HepG2 (cell line): ENCODE data around the gene ATP5F1E. TPM values are rescaled to one million over a fixed set of nuclear protein-coding genes. Genes with fewer than 3 reads are reported as not detected.
A peak's percentile ranks its signal among the peaks of the same experiment; 100 is the strongest.

Experiments
- CEBPG ChIP-seq: IDR thresholded peaks from 2 replicates; pipeline ENCODE4 v1.6.1; 2016
- KLF6 ChIP-seq: IDR thresholded peaks from 2 replicates; pipeline ENCODE4 v1.8.0; 2016; ENCODE audit warnings: missing biosample characterization, missing genetic modification reagents
- MED1 ChIP-seq: sonication (generic); formaldehyde crosslinking; IDR thresholded peaks from 2 replicates; pipeline ENCODE4 v1.4.0; 2020; ENCODE audit warnings: missing genetic modification reagents
- NFE2 ChIP-seq: sonication (generic); formaldehyde crosslinking; IDR thresholded peaks from 2 replicates; pipeline ENCODE4 v1.4.0; 2020; ENCODE audit warnings: missing genetic modification reagents
- SALL1 ChIP-seq: sonication (generic); formaldehyde crosslinking; IDR thresholded peaks from 2 replicates; pipeline ENCODE4 v1.8.0; 2022; ENCODE audit warnings: mild to moderate bottlenecking, missing genetic modification reagents
- TERF1 ChIP-seq: sonication (generic); formaldehyde crosslinking; IDR thresholded peaks from 2 replicates; pipeline ENCODE4 v1.8.0; 2022; ENCODE audit warnings: mild to moderate bottlenecking, missing genetic modification reagents, moderate library complexity
- ZBTB25 ChIP-seq: IDR thresholded peaks from 2 replicates; pipeline ENCODE4 v1.6.1; 2018; ENCODE audit warnings: missing genetic modification reagents
- ZFX ChIP-seq: sonication (generic); formaldehyde crosslinking; IDR thresholded peaks from 2 replicates; pipeline ENCODE4 v1.4.0; 2020; ENCODE audit warnings: mild to moderate bottlenecking, low read depth, missing genetic modification reagents, moderate library complexity
- ZIK1 ChIP-seq: sonication (generic); formaldehyde crosslinking; IDR thresholded peaks from 2 replicates; pipeline ENCODE4 v1.5.0; 2020; ENCODE audit warnings: mild to moderate bottlenecking, low read depth, missing genetic modification reagents, borderline replicate concordance
- ZMYM3 ChIP-seq: sonication (generic); formaldehyde crosslinking; IDR thresholded peaks from 2 replicates; pipeline ENCODE4 v1.5.1; 2020; ENCODE audit warnings: mild to moderate bottlenecking, missing genetic modification reagents
- ZNF10 ChIP-seq: sonication (generic); formaldehyde crosslinking; IDR thresholded peaks from 2 replicates; pipeline ENCODE4 v1.4.0; 2020; ENCODE audit warnings: mild to moderate bottlenecking, low read depth, missing genetic modification reagents, borderline replicate concordance
- ZNF143 ChIP-seq: sonication (generic); formaldehyde crosslinking; IDR thresholded peaks from 2 replicates; pipeline ENCODE4 v1.4.0; 2020; ENCODE audit warnings: missing genetic modification reagents
- ZNF337 ChIP-seq: sonication (generic); formaldehyde crosslinking; IDR thresholded peaks from 2 replicates; pipeline ENCODE4 v1.5.1; 2020; ENCODE audit warnings: missing genetic modification reagents, low read depth, mild to moderate bottlenecking, borderline replicate concordance
- ZNF616 ChIP-seq: sonication (generic); formaldehyde crosslinking; IDR thresholded peaks from 2 replicates; pipeline ENCODE4 v1.5.0; 2020; ENCODE audit warnings: low read depth, mild to moderate bottlenecking, missing genetic modification reagents
- polyA plus RNA-seq, 8 experiments: library from polyadenylated mRNA; depleted of rRNA in 3 of 8; stranded (reverse) in 7 of 8; unstranded in 1 of 8; fragments of >200 nt; fragmentation: Illumina TruSeq in 4 of 8; extraction: Trizol in 4 of 8; gene quantifications; 2 replicates each; pipeline versions ENCODE4 v1.2.1 to v1.2.3, GENCODE V29; 2011 to 2016; ENCODE audit warnings: low read depth in 4 of 8, missing spikeins in 1 of 8, mixed read lengths in 1 of 8; ENCODE audit not compliant: insufficient read depth in 1 of 8
- total RNA-seq, 5 experiments: library from RNA; depleted of rRNA; stranded (reverse); fragments of >200 nt; fragmentation: Illumina TruSeq; extraction: Trizol; gene quantifications; 2 replicates each; pipeline ENCODE4 v1.2.3, GENCODE V29; 2016; ENCODE audit warnings: low read depth in 1 of 5
- TF ChIP-seq, protein P1 (sequence below): sonication (generic); formaldehyde crosslinking; IDR thresholded peaks from 2 replicates; pipeline ENCODE4 v1.9.0; 2021; ENCODE audit warnings: missing genetic modification reagents, borderline replicate concordance
- TF ChIP-seq, protein P2 (sequence below): IDR thresholded peaks from 2 replicates; pipeline ENCODE4 v1.6.1; 2016; ENCODE audit warnings: missing compliant biosample characterization, missing genetic modification reagents, borderline replicate concordance
- TF ChIP-seq, protein P3 (sequence below): sonication (generic); formaldehyde crosslinking; IDR thresholded peaks from 2 replicates; pipeline ENCODE4 v1.4.0; 2020; ENCODE audit warnings: missing genetic modification reagents
- TF ChIP-seq, protein P4 (sequence below): sonication (generic); formaldehyde crosslinking; IDR thresholded peaks from 2 replicates; pipeline ENCODE4 v1.4.0; 2020; ENCODE audit warnings: missing genetic modification reagents, mild to moderate bottlenecking, borderline replicate concordance

Gene ATP5F1E
- total and polyA plus RNA-seq, 2 of the 13 experiments (the other 11 are each of a cell fraction or from before 2014, with no cell fraction given) = 121 to 134 TPM

DNA sequence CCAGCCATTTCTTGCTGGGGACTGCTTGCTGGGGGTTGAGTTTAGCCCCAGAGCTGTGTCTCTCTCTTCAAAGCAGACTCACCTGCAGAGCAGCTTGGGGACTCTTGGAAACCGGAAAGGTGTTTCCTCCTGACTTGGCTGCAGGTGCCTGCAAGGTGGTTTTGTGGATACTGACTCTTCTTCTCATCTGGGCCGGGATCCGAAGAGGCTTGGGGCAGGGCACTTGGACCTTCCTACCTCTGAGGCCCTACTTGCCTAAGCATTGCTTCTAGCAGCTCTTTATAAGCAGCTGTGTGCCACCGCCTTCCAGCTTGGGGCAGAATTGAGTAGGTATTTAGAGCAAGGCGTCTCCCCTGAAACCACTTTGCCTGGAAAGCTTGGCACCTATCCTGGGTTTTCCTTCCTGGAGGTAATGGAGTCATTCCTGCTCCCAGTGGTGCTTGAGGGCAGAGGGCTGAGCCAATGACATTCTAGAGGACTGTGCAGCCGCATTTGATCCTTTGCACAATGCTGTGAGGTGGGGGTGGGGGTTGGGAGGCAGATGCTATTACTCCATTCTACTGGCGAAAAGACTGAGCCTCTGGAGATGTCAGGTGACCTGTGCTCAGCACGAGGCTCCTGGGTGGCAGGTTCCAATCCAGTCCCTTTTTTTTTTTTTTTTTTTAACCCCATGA is 21.7 kb downstream of the ATP5F1E start (continued):
- TF ChIP-seq, protein P1, sequence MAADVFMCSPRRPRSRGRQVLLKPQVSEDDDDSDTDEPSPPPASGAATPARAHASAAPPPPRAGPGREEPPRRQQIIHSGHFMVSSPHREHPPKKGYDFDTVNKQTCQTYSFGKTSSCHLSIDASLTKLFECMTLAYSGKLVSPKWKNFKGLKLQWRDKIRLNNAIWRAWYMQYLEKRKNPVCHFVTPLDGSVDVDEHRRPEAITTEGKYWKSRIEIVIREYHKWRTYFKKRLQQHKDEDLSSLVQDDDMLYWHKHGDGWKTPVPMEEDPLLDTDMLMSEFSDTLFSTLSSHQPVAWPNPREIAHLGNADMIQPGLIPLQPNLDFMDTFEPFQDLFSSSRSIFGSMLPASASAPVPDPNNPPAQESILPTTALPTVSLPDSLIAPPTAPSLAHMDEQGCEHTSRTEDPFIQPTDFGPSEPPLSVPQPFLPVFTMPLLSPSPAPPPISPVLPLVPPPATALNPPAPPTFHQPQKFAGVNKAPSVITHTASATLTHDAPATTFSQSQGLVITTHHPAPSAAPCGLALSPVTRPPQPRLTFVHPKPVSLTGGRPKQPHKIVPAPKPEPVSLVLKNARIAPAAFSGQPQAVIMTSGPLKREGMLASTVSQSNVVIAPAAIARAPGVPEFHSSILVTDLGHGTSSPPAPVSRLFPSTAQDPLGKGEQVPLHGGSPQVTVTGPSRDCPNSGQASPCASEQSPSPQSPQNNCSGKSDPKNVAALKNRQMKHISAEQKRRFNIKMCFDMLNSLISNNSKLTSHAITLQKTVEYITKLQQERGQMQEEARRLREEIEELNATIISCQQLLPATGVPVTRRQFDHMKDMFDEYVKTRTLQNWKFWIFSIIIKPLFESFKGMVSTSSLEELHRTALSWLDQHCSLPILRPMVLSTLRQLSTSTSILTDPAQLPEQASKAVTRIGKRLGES (CRISPR knock-in tag) = no peak
- TF ChIP-seq ZNF337 (peak; percentile 52; the same call in 1 of the 2 replicates), ZFX (CRISPR knock-in tag) (no peak), NFE2 (CRISPR knock-in tag) (no peak), ZNF143 (CRISPR knock-in tag) (no peak), MED1 (CRISPR knock-in tag) (no peak), KLF6 (CRISPR knock-in tag) (no peak), ZBTB25 (no peak), ZIK1 (CRISPR knock-in tag) (0 out of 2 replicates have a peak, but pooled peaks have one; percentile 4), ZNF10 (CRISPR knock-in tag) (no peak), ZMYM3 (CRISPR knock-in tag) (peak; percentile 98), ZNF616 (CRISPR knock-in tag) (0 out of 2 replicates have a peak, but pooled peaks have one; percentile 22), TERF1 (0 out of 2 replicates have a peak, but pooled peaks have one; percentile 17), CEBPG (peak; percentile 51), SALL1 (no peak)
- TF ChIP-seq, protein P2, sequence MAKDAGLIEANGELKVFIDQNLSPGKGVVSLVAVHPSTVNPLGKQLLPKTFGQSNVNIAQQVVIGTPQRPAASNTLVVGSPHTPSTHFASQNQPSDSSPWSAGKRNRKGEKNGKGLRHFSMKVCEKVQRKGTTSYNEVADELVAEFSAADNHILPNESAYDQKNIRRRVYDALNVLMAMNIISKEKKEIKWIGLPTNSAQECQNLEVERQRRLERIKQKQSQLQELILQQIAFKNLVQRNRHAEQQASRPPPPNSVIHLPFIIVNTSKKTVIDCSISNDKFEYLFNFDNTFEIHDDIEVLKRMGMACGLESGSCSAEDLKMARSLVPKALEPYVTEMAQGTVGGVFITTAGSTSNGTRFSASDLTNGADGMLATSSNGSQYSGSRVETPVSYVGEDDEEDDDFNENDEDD = no peak; the same call in 1 of the 2 replicates
- TF ChIP-seq, protein P3, sequence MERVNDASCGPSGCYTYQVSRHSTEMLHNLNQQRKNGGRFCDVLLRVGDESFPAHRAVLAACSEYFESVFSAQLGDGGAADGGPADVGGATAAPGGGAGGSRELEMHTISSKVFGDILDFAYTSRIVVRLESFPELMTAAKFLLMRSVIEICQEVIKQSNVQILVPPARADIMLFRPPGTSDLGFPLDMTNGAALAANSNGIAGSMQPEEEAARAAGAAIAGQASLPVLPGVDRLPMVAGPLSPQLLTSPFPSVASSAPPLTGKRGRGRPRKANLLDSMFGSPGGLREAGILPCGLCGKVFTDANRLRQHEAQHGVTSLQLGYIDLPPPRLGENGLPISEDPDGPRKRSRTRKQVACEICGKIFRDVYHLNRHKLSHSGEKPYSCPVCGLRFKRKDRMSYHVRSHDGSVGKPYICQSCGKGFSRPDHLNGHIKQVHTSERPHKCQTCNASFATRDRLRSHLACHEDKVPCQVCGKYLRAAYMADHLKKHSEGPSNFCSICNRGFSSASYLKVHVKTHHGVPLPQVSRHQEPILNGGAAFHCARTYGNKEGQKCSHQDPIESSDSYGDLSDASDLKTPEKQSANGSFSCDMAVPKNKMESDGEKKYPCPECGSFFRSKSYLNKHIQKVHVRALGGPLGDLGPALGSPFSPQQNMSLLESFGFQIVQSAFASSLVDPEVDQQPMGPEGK (CRISPR knock-in tag) = peak; percentile 32; the same call in 1 of the 2 replicates
- TF ChIP-seq, protein P4, sequence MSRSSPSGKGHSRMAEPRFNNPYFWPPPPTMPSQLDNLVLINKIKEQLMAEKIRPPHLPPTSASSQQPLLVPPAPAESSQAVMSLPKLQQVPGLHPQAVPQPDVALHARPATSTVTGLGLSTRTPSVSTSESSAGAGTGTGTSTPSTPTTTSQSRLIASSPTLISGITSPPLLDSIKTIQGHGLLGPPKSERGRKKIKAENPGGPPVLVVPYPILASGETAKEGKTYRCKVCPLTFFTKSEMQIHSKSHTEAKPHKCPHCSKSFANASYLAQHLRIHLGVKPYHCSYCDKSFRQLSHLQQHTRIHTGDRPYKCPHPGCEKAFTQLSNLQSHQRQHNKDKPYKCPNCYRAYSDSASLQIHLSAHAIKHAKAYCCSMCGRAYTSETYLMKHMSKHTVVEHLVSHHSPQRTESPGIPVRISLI = peak; percentile 96
